ENCODE results near the gene HSPA12A.

DNA sequence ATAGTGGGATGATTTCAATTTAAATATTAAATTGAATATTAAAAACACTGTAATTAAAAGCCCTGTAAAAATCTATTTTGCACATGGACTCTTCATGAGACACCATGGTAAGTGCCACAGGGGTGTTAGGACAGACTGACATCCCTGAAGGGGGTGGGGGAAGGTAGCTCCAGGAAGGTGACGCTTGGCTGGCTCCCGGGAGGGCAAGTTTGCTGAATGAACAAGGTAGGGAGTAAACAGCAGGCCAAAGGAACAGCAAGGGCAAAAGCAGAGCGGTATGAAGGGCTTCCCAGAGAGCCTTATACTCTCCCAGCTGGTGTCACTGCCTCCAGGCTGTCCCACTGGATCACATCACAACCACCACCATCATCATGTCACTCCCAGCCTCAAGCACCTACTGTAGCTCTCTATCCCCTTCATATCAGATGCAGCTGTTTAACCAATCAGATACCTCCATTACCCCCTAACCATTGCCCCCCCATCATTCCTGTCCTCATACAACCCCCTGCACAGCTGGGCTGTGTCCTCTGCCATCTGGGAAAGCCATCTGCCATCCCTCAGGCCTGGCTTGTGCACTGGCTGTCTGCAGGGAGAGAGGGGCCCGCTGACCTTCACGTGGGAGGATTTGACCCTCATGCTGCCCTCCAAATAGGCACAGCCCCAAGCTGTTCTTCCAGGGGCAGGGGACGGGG is 19.5 kb downstream of the HSPA12A start:
- TF ChIP-seq XBP1 (CRISPR knock-in tag; IDR thresholded peaks at IDR 0.05) (no peak), POLR2A (IDR thresholded peaks at IDR 0.05; ENCODE audit: insufficient read depth in 1 of 2, low read depth in 2 of 2, low read length in 2 of 2) (no peak), MAZ (IDR thresholded peaks at IDR 0.05; ENCODE audit: borderline replicate concordance, low read depth, low read length) (no peak), MAZ (CRISPR knock-in tag; IDR thresholded peaks at IDR 0.05; ENCODE audit: low read depth) (no peak), EZH2 (conservative IDR thresholded peaks at IDR 0.05; ENCODE audit: low read depth, low read length) (no peak), ZFP37 (CRISPR knock-in tag; IDR thresholded peaks at IDR 0.05; ENCODE audit: borderline replicate concordance) (no peak), CEBPB (IDR thresholded peaks at IDR 0.05; ENCODE audit: borderline replicate concordance, low read depth, low read length) (no peak), TAF1 (CRISPR knock-in tag; IDR thresholded peaks at IDR 0.05) (no peak), ZNF124 (CRISPR knock-in tag; IDR thresholded peaks at IDR 0.05) (no peak)
- TF ChIP-seq, protein P1, sequence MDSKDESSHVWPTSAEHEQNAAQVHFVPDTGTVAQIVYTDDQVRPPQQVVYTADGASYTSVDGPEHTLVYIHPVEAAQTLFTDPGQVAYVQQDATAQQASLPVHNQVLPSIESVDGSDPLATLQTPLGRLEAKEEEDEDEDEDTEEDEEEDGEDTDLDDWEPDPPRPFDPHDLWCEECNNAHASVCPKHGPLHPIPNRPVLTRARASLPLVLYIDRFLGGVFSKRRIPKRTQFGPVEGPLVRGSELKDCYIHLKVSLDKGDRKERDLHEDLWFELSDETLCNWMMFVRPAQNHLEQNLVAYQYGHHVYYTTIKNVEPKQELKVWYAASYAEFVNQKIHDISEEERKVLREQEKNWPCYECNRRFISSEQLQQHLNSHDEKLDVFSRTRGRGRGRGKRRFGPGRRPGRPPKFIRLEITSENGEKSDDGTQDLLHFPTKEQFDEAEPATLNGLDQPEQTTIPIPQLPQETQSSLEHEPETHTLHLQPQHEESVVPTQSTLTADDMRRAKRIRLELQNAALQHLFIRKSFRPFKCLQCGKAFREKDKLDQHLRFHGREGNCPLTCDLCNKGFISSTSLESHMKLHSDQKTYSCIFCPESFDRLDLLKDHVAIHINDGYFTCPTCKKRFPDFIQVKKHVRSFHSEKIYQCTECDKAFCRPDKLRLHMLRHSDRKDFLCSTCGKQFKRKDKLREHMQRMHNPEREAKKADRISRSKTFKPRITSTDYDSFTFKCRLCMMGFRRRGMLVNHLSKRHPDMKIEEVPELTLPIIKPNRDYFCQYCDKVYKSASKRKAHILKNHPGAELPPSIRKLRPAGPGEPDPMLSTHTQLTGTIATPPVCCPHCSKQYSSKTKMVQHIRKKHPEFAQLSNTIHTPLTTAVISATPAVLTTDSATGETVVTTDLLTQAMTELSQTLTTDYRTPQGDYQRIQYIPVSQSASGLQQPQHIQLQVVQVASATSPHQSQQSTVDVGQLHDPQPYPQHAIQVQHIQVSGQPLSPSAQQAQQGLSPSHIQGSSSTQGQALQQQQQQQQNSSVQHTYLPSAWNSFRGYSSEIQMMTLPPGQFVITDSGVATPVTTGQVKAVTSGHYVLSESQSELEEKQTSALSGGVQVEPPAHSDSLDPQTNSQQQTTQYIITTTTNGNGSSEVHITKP (CRISPR knock-in tag; IDR thresholded peaks at IDR 0.05; ENCODE audit: low read depth): no peak
- TF ChIP-seq, protein P2, sequence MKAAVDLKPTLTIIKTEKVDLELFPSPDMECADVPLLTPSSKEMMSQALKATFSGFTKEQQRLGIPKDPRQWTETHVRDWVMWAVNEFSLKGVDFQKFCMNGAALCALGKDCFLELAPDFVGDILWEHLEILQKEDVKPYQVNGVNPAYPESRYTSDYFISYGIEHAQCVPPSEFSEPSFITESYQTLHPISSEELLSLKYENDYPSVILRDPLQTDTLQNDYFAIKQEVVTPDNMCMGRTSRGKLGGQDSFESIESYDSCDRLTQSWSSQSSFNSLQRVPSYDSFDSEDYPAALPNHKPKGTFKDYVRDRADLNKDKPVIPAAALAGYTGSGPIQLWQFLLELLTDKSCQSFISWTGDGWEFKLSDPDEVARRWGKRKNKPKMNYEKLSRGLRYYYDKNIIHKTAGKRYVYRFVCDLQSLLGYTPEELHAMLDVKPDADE (CRISPR knock-in tag; IDR thresholded peaks at IDR 0.05): no peak
- TF ChIP-seq, protein P3, sequence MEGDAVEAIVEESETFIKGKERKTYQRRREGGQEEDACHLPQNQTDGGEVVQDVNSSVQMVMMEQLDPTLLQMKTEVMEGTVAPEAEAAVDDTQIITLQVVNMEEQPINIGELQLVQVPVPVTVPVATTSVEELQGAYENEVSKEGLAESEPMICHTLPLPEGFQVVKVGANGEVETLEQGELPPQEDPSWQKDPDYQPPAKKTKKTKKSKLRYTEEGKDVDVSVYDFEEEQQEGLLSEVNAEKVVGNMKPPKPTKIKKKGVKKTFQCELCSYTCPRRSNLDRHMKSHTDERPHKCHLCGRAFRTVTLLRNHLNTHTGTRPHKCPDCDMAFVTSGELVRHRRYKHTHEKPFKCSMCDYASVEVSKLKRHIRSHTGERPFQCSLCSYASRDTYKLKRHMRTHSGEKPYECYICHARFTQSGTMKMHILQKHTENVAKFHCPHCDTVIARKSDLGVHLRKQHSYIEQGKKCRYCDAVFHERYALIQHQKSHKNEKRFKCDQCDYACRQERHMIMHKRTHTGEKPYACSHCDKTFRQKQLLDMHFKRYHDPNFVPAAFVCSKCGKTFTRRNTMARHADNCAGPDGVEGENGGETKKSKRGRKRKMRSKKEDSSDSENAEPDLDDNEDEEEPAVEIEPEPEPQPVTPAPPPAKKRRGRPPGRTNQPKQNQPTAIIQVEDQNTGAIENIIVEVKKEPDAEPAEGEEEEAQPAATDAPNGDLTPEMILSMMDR (CRISPR knock-in tag; IDR thresholded peaks at IDR 0.05): no peak
- TF ChIP-seq, protein P4, sequence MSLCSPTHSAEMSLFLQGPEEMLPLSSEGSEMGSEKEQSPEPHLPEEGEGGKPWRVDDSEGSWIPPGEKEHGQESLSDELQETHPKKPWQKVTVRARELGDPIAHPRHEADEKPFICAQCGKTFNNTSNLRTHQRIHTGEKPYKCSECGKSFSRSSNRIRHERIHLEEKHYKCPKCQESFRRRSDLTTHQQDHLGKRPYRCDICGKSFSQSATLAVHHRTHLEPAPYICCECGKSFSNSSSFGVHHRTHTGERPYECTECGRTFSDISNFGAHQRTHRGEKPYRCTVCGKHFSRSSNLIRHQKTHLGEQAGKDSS (CRISPR knock-in tag; IDR thresholded peaks at IDR 0.05; ENCODE audit: borderline replicate concordance, low read depth): no peak
